Measurements from ENCODE around the gene PSMD2.

DNA sequence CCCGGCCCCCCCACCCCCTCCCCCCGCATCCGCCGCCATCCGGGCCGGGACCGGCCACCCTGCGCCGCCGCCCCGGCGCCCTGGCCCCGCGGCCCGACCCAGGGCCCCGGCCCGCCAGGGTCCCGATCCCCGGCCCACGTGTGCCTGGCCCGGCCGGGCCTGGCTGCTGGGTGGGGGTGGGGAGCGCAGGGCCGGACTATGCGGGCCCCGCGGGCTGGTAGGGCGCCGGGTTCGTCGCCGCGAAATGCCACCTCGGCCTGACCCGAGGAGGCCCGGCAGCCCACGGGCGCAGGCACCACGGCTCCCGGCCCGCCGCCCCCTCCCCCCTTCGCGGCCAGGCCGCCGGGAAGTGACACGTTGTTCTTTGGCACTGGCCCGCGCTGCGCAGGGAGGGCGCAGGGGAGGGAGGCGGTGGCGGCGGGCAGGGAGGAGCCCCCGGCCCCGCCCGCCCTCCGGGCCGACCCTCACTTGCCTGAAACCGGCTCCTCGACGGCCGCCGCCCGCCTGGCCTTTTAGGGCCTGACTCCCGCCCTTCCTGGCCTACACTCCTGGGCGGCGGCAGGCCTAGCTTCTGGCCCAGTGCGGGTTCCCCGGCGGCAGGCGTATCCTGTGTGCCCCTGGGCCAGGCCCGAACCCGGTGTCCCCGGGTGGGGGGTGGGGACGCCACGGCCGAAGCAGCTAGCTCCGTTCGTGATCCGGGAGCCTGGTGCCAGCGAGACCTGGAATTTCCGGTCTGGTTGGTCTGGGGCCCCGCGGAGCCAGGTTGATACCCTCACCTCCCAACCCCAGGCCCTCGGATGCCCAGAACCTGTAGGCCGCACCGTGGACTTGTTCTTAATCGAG is 15.9 kb downstream of the PSMD2 start:
- TF ChIP-seq POLR2A (IDR thresholded peaks at IDR 0.05; ENCODE audit: low read depth, low read length) (no peak), POLR2AphosphoS5 (IDR thresholded peaks at IDR 0.05; ENCODE audit: low read depth, low read length) (no peak)

Measured in GM12891 (cell line).